ENCODE results near the gene KNDC1.
A peak's percentile ranks its signal among the peaks of the same experiment; 100 is the strongest.

KNDC1 gene

DNA sequence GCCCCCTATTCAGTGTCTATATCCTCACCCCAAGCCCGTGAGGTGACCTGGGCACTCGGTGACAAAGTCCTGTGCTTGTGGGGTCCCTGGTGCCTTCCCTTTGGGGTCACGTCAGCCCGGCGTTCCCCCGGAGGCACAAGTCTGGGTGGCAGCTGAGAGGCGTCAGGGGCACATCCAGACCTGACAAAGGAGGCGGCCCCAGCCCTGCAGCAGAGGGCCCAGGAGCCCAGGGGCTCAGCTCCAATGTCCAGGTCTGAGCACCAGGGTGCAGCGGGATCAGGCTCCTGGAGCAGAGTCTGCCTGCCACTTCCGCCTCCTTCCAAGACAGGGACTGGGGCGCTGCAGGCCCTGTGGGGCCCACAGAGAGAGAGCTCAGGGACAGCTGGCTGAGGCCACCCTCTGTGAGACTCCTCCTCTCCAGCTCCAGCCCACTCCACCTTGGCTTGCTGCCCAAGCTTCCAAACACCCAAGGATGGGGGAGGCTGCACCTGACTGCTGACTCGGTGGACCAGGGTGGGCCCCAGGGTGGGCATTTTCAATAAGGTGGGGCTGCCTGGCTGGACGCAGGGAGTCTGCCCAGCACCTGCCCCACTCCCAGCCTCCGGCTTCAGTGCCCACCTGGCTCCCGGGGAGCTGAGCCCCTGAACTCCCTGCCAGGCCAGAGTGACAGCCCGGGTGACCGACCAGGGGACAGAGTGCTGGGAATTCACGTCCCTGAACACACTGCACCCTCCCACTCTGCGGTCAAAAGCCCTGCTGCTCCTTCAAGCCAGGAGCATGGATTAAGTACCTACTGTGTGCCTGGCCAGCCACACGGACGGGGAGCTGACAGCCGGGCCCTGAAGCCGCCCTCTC is 1.0 kb upstream of the KNDC1 start:
- intact Hi-C loops (cut with DNase I): no loop called here
- DNase-seq: peak in 4 of 10 donors; percentile 26 to 87 (median 74)

GRCh38 chr10:133159611-133159949 is 439 bp upstream of the KNDC1 start:
- intact Hi-C loops (cut with DNase I): no loop called here
- peak in 2 of 10 donors; percentile 29 to 77 for DNase-seq

DNA sequence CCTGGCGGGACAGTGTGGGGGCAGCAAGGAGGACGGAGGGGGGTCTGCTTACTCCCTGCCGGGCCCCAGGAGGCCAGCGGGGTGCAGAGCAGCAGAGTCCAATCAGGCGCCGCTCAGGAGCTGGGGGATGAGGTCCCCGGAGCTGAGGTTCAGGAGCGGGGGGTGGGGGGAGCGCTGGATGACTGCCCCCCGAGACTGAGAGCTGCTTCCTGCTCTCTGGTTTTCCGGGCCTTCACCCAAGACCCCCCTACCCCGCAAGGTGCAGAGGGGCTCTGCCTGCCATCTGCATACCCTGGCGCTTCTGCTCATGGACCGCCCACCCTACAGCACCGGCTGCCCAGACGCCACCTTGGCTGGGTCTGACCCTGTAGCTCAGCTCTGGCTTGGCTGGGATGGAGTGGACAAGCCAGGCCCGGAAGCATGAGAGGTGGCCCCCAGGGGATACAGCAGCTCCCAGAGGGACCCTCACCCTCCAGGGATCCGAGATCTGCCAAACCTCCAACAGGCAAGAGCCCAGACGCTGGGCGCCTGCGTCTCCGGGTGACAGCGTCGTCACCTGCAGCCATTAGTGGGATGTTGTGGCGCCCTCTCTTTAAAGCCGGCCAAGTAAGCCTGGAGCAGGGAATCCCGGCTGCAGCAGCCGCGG is 930 bp downstream of the KNDC1 start:
- DNase-seq: peak in 2 of 10 donors; percentile 84
- intact Hi-C loops (cut with DNase I): no loop called here

DNA sequence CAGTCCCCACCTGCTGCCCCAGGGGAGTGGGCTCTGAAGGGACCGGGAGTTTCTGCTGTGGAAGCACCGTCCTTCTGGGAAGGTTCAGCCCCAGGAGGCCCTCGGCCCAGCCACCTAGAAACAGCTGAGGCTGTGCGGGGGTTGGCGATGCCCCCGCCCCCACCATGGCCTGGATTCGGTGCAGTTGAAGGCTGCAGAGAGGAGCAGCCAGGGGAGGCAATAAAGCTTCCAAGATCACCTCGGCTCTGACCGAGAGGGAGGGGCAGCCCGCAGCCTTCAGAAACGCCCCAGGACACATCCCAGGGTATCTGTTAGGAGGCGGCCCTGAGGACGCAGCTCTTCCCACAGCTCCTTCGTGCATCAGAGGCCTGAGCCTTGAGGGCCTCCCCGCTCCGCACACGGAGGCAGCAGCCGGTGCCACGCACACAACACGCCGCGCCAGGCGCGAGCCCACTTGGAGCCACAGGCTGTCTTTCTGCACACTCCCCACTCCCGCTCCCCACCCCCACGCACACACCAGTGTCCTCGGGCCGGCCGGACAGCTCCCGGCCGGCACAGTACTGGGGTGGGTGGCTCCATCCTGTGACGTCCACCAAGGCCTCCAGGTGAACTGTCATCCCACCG is 1.6 kb downstream of the KNDC1 start:
- intact Hi-C loops (cut with DNase I): no loop called here
- peak in 3 of 10 donors; percentile 73 to 87 (median 82) for DNase-seq

- DNase-seq: peak; percentile 45 to 96 (median 79)
- intact Hi-C loops (cut with DNase I): no loop called here
Observed at GRCh38 chr10:133162178-133162909, 2.3 kb downstream of the KNDC1 start.

GRCh38 chr10:133162910-133163856 is 3.2 kb downstream of the KNDC1 start:
- DNase-seq: peak in 4 of 10 donors; percentile 8 to 85 (median 73)
- intact Hi-C loops (cut with DNase I): no loop called here

- intact Hi-C loops (cut with DNase I): no loop called here
- DNase-seq: peak in 5 of 10 donors; percentile 12 to 90 (median 83)
Observed at GRCh38 chr10:133163889-133164815, 4.1 kb downstream of the KNDC1 start.

GRCh38 chr10:133164816-133165555 is 5.0 kb downstream of the KNDC1 start:
- intact Hi-C loops (cut with DNase I): no loop called here
- DNase-seq: peak in 5 of 10 donors; percentile 7 to 85 (median 66)

GRCh38 chr10:133165556-133166503 is 5.8 kb downstream of the KNDC1 start:
- peak in 4 of 10 donors; percentile 8 to 75 (median 70) for DNase-seq
- intact Hi-C loops (cut with DNase I): no loop called here

DNA sequence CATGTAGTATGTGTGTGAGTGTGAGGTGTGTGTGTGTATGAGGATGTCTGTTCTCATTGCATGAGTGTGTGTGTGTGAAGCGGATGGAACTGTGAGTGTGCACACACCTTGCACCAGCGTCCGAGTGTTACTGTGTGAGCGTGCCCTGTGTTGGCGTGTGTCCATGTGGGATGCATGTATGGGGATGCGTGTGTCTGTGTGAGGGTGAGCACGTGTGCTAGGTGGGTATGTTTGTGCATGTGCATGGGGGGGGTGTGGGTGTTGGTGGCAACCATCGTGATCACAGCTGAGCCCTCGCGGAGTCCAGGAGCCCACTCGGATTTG is 6.4 kb downstream of the KNDC1 start:
- DNase-seq: no peak
- intact Hi-C loops (cut with DNase I): no loop called here

DNA sequence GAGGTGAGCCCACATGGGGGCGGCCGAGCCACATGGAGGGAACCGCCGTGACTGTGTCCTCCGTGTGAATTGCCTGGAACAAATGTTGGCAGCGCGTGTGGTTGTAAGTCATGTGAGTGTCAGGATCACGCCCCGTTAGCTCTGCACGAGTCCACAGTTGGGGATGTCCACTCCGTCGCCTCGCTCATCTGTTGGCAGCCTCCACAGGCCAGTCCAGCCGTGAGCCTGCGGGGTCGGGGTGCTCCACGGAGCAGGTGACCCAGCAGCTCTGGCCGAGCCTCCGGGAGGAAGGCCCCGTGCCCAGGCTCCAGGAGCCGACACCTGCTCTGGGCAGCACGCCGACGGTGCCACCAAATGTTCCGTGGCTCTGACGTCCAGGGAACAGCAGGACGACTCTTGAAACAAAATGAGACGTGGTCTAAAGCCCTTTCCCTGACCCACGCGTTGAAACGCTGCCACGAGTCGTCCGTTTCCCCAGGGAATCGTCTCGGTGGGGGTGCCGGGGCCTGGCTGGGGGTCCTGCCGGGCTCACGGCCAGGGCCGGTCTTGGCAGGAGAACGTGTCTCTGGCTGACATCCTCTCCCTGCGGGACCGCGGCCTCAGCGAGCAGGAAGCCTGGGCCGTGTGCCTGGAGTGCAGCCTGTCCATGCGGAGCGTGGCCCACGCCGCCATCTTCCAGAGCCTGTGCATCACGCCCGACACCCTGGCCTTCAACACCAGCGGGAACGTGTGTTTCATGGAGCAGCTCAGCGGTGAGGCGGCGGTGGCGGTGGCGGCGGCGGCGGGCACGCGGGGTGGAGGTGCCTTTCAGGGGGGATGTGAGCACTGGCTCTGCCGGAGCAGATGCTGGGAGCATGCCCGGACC is 7.0 kb downstream of the KNDC1 start:
- intact Hi-C loops (cut with DNase I): no loop called here
- DNase-seq: peak in 7 of 10 donors; percentile 36 to 90 (median 64)

GRCh38 chr10:133167693-133168616 is 7.9 kb downstream of the KNDC1 start:
- peak in 4 of 10 donors; percentile 7 to 84 (median 66) for DNase-seq
- intact Hi-C loops (cut with DNase I): no loop called here

DNA sequence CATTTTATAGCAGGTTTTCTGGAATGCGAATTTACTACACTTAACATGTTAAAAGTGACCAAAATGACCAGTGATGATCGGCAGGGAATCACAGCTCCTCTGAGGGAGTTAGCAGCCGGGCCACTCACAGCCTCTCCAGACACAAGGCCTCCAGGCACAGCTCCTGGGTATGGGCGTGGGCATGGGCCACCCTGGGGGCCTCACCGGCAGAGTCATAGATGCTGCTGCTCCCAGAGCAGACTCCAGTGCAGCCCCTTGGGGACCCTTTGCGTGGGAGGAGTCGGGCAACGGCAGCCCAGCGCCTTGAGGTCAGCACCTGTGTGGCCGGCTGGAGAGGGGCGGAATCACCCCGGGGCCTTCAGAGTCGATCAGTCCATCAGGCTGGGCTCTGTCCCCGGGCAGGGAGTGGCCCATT is 8.6 kb downstream of the KNDC1 start:
- intact Hi-C loops (cut with DNase I): no loop called here
- DNase-seq: peak in 4 of 10 donors; percentile 4 to 81 (median 59)

DNA sequence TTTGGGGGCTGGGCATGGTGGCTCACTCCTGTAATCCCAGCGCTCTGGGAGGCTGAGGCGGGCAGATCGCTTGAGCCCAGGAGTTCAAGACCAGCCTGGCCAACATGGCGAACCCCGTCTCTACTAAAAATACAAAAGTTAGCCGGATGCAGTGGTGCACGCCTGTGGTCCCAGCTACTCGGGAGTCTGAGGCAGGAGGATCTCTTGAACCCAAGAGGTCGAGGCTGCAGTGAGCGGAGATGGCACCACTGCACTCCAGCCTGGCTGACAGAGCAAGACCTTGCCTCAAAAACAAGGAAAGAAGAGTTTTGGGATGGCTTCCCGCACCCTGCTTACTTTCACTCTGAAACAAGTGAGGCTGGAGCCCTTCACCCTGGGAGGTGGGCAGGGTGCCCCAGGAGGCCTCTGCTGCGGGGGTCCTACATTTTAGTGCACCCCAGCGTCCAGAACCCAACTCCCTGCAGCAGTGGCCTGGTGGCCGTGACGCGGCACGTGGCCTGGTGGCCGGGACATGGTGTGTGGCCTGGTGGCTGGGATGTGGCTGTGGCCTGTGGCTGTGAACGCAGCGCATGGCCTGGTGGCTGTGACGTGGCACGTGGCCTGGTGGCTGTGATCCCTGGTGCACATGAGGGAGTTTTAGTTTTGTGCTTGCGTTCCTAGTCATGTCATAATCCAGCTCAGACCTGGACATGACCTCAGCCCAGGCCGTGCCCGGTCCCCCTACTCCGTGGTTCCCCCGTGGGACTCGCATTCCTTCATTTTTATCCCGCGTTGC is 9.3 kb downstream of the KNDC1 start:
- intact Hi-C loops (cut with DNase I): no loop called here
- DNase-seq: peak in 2 of 10 donors; percentile 48 to 74
